ENCODE measurements around the gene PPP2CA. TPM values are rescaled to one million over a fixed set of nuclear protein-coding genes. Genes with fewer than 3 reads are reported as not detected.
A peak's percentile ranks its signal among the peaks of the same experiment; 100 is the strongest.
"Not testable (repeated sequence)": the region's sequence is repeated elsewhere in the genome, so short reads cannot be mapped to it uniquely, and the experiment has no call there.

PPP2CA gene
- polyA plus RNA-seq, 2 of the 4 experiments (the other 2 are of a cell fraction): 273 to 357 TPM

DNA sequence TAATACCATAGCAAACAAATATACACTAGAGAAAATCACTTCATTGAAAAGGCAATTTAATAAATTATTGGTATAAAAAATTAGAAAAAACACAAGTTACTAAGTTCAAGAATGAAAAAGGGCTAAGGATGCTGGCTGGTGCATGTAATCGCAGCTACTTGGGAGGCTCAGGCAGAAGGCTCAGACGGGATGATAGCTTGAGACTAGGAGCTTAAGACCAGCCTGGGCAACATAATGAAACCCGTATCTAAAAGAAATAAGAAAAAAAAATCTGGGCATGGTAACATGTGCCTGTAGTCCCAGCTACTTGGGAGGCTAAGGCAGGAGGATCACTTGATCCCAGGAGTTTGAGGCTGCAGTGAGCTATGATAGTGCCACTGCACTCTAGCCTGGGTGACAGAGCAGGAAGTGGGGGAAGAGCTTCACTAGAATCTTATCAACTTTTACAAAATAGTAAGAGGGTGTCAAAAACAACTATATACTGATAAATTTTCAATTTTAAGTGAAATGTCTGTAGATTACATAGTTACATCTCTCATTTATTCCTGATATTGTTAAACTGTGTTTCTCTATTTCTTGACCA, 42.2 kb upstream of the PPP2CA start:
- ATAC-seq (peak in 1 of 2 experiments; percentile 67; a peak in 4 of 6 replicates), FAIRE-seq (peak; percentile 32), DNase-seq (ENCODE audit: low read depth in 1 of 2, low spot score in 1 of 2) (no peak)
- Histone ChIP-seq H3K4me1 (peaks cover 13% of the 10 kb centered on the region; the same call in 2 of the 3 replicates), H3K4me3 (no peak overlapping the region), H3K27ac (peak overlapping the region in 1 of 2 experiments; percentile 46; a peak in 1 of 6 replicates), H3K4me2 (peak overlapping the region; percentile 41), H3K9me3 (peaks cover 13% of the 10 kb centered on the region; the same call in 2 of the 3 replicates)
- ChIA-PET POLR2A (interaction anchor here (1.7 to 1.8 kb wide), 2 partner anchors 42 to 91 kb away, joined by 3 to 6 read pairs; partner anchors contain the start of gene PPP2CA), CTCF (interaction anchor here (0.7 to 3.9 kb wide), 6 partner anchors 9 to 85 kb away, joined by 3 to 15 read pairs (median 3); no protein-coding TSS in a partner anchor)
- TF ChIP-seq, protein P1, sequence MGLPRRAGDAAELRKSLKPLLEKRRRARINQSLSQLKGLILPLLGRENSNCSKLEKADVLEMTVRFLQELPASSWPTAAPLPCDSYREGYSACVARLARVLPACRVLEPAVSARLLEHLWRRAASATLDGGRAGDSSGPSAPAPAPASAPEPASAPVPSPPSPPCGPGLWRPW (IDR thresholded peaks at IDR 0.05): no peak
- no peak for TF ChIP-seq GATA3 (IDR thresholded peaks at IDR 0.05; ENCODE audit: borderline replicate concordance)
- no peak for TF ChIP-seq KDM1A (IDR thresholded peaks at IDR 0.05; ENCODE audit: low read depth)
- 64% methylated on average over 3 of the region's 3 CpGs for WGBS (ENCODE audit: missing lambda C conversion rate)

DNA sequence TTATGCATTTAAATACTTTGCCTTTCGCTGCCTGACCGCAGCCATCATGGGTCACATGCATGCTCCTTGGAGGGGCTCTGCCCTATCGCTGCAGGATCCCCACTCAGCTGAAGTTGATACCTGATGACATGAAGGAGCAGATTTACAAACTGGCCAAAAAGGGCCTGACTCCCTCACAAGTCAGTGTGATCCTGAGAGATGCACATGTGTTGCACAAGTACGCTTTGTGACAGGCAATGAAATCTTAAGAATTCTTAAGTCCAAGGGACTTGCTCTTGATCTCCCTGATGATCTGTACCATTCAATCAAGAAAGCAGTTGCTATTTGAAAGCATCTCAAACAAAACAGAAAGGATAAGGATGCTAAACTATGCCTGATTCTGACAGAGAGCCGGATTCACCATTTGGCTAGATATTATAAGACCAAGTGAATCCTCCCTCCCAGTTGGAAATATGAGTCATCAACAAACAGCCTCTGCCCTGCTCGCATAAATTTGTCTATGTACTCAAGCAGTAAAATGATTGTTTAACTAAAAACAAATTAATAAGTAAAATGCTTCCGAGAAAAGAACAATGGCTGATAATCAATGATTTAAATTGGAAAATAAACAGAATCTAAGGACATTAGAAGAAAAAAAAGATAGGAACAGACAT, 41.6 kb upstream of the PPP2CA start:
- TF ChIP-seq FOSL2 (IDR thresholded peaks at IDR 0.05): peak; percentile 52; the same call in 1 of the 2 replicates
- peak; percentile 92 for TF ChIP-seq FOSL2 (CRISPR knock-in tag; IDR thresholded peaks at IDR 0.05)
- no peak for TF ChIP-seq FOSB (CRISPR knock-in tag; IDR thresholded peaks at IDR 0.05)
- CTCF ChIA-PET: interaction anchor here (1.0 to 3.9 kb wide), 3 partner anchors 11 to 84 kb away, joined by 3 to 15 read pairs (median 4); no protein-coding TSS in a partner anchor
- peaks cover 13% of the 10 kb centered on the region; the same call in 2 of the 3 replicates for H3K9me3 ChIP-seq
- H3K4me1 ChIP-seq: peaks cover 13% of the 10 kb centered on the region; the same call in 2 of the 3 replicates
- FAIRE-seq (peak; percentile 43), DNase-seq (ENCODE audit: low read depth in 1 of 2, low spot score in 1 of 2) (peak in 1 of 2 experiments; percentile 40), ATAC-seq (peak; percentile 83 to 88)
- POLR2A ChIA-PET: interaction anchor here (1.7 kb wide), 1 partner anchor 90 kb away, joined by 3 read pairs; no protein-coding TSS in a partner anchor
- peak overlapping the region; percentile 41 for H3K4me2 ChIP-seq
- no peak overlapping the region for H3K4me3 ChIP-seq
- H3K27ac ChIP-seq: no peak overlapping the region
- WGBS (ENCODE audit: missing lambda C conversion rate): 54% methylated on average over 7 of the region's 7 CpGs

DNA sequence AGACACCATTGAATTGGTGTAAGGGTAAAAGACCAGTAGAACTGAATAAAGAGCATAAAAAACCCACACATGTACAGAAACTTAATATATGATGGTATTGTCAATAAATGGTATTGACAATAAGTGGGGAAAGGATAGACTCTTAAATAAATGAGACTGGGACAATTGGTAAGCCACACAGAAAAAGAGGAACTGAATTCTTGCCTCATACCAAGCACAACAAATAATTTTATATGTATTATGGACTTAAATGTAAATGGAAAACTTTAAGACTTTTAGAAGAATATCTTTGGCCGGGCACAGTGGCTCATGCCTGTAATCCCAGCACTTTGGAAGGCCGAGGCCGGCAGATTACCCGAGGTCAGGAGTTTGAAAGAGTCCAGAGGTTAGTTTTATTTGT, 37.9 kb upstream of the PPP2CA start:
- CTCF ChIA-PET: interaction anchor here (1.6 kb wide), 1 partner anchor 10 kb away, joined by 3 read pairs; no protein-coding TSS in a partner anchor
- WGBS (ENCODE audit: missing lambda C conversion rate): 63% methylated on average over 4 of the region's 4 CpGs
- Histone ChIP-seq H3K9me3 (peaks cover 10% of the 10 kb centered on the region; the same call in 2 of the 3 replicates), H3K4me1 (peaks cover 13% of the 10 kb centered on the region; the same call in 2 of the 3 replicates), H3K4me3 (no peak overlapping the region), H3K4me2 (no peak overlapping the region), H3K27ac (no peak overlapping the region)
- DNase-seq (ENCODE audit: low read depth in 1 of 2, low spot score in 1 of 2) (no peak), FAIRE-seq (no peak), ATAC-seq (no peak)
- POLR2A ChIA-PET: no interaction called here
- no peak for TF ChIP-seq EHMT2 (IDR thresholded peaks at IDR 0.05; ENCODE audit: low read depth)

DNA sequence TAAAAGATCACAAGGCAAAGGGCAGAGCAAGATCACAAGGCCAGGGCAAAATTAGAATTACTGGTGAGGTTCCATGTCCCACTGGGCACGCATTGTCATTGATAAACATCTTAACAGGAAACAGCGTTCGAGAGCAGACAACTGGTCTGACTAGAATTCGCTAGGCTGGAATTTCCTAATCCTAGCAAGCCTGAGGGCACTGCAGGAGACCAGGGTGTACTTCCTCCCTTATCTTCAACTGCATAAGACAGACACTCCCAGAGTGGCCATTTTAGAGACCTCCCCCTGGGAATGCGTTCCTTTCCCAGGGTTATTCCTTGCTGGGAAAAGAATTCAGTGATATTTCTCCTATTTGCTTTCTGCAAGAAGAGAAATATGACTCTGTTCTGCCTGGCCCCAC, 36.8 kb upstream of the PPP2CA start:
- POLR2A ChIA-PET: not testable (repeated sequence)

DNA sequence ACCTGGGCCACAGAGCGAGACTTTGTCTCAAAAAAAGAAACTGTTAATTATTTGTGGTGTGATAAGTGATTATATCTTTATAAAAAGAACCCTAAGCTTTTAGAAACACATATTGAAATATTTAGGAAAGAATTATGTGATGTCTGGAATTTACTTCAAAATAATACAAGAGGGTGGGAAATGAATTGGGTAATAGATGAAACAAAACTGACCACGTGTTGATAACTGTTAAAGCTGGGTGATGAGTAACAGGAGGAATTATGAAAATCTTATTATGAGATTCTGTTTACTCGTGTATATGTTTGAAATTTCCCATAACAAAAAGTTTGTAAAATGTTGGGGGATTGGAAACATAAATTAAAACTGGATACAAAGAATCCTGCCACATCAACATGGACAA, 33.0 kb upstream of the PPP2CA start:
- ChIA-PET POLR2A (no interaction called here), CTCF (interaction anchor here (0.8 to 1.6 kb wide), 2 partner anchors 10 to 30 kb away, joined by 3 to 8 read pairs; no protein-coding TSS in a partner anchor)
- H3K4me2 ChIP-seq: no peak overlapping the region
- no peak overlapping the region for H3K27ac ChIP-seq
- 0 out of 3 replicates have a peak, but pooled peaks cover 3% of the 10 kb centered on the region for H3K4me1 ChIP-seq
- no peak overlapping the region for H3K4me3 ChIP-seq
- FAIRE-seq (no peak), DNase-seq (ENCODE audit: low read depth in 1 of 2, low spot score in 1 of 2) (no peak), ATAC-seq (no peak)
- WGBS (ENCODE audit: missing lambda C conversion rate): 72% methylated on average over 3 of the region's 3 CpGs
- H3K9me3 ChIP-seq: no peaks in the 10 kb centered on the region
- TF ChIP-seq, protein P2, sequence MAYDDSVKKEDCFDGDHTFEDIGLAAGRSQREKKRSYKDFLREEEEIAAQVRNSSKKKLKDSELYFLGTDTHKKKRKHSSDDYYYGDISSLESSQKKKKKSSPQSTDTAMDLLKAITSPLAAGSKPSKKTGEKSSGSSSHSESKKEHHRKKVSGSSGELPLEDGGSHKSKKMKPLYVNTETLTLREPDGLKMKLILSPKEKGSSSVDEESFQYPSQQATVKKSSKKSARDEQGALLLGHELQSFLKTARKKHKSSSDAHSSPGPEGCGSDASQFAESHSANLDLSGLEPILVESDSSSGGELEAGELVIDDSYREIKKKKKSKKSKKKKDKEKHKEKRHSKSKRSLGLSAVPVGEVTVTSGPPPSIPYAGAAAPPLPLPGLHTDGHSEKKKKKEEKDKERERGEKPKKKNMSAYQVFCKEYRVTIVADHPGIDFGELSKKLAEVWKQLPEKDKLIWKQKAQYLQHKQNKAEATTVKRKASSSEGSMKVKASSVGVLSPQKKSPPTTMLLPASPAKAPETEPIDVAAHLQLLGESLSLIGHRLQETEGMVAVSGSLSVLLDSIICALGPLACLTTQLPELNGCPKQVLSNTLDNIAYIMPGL (CRISPR knock-in tag; IDR thresholded peaks at IDR 0.05; ENCODE audit: borderline replicate concordance): no peak
- TF ChIP-seq, protein P3, sequence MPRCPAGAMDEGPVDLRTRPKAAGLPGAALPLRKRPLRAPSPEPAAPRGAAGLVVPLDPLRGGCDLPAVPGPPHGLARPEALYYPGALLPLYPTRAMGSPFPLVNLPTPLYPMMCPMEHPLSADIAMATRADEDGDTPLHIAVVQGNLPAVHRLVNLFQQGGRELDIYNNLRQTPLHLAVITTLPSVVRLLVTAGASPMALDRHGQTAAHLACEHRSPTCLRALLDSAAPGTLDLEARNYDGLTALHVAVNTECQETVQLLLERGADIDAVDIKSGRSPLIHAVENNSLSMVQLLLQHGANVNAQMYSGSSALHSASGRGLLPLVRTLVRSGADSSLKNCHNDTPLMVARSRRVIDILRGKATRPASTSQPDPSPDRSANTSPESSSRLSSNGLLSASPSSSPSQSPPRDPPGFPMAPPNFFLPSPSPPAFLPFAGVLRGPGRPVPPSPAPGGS (IDR thresholded peaks at IDR 0.05): no peak
- TF ChIP-seq NPAS2 (CRISPR knock-in tag; IDR thresholded peaks at IDR 0.05; ENCODE audit: borderline replicate concordance): no peak
- no peak for TF ChIP-seq RFX5 (IDR thresholded peaks at IDR 0.05)
- no peak for TF ChIP-seq HOXB5 (CRISPR knock-in tag; IDR thresholded peaks at IDR 0.05)
- TF ChIP-seq, protein P4, sequence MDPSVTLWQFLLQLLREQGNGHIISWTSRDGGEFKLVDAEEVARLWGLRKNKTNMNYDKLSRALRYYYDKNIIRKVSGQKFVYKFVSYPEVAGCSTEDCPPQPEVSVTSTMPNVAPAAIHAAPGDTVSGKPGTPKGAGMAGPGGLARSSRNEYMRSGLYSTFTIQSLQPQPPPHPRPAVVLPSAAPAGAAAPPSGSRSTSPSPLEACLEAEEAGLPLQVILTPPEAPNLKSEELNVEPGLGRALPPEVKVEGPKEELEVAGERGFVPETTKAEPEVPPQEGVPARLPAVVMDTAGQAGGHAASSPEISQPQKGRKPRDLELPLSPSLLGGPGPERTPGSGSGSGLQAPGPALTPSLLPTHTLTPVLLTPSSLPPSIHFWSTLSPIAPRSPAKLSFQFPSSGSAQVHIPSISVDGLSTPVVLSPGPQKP (IDR thresholded peaks at IDR 0.05; ENCODE audit: low read depth, low read length): no peak
- TF ChIP-seq TP53 (CRISPR knock-in tag; IDR thresholded peaks at IDR 0.05): no peak
- TF ChIP-seq KDM1A (IDR thresholded peaks at IDR 0.05; ENCODE audit: low read depth): no peak
- TF ChIP-seq, protein P1 (IDR thresholded peaks at IDR 0.05): no peak
- no peak for TF ChIP-seq EP300 (IDR thresholded peaks at IDR 0.05)
- TF ChIP-seq BHLHE40 (IDR thresholded peaks at IDR 0.05; ENCODE audit: low read depth, low read length): no peak
- TF ChIP-seq NR3C1 (IDR thresholded peaks at IDR 0.05): no peak
- no peak for TF ChIP-seq HEYL (CRISPR knock-in tag; IDR thresholded peaks at IDR 0.05)
- no peak for TF ChIP-seq RNF2 (IDR thresholded peaks at IDR 0.05; ENCODE audit: borderline replicate concordance, low read depth)

More for the DNA sequence above, 36.8 kb upstream of the PPP2CA start:
- CTCF ChIA-PET: interaction anchor here (1.6 kb wide), 1 partner anchor 8 kb away, joined by 3 read pairs; no protein-coding TSS in a partner anchor
- not testable (repeated sequence) for H3K27ac ChIP-seq; H3K4me2 ChIP-seq; ATAC-seq; DNase-seq (ENCODE audit: low read depth in 1 of 2, low spot score in 1 of 2); H3K4me1 ChIP-seq; H3K4me3 ChIP-seq; FAIRE-seq
- 41% methylated on average over 5 of the region's 5 CpGs for WGBS (ENCODE audit: missing lambda C conversion rate)
- peaks cover 10% of the 10 kb centered on the region; the same call in 2 of the 3 replicates for H3K9me3 ChIP-seq
